B cell (primary cell): ENCODE data around the gene KISS1R. TPM values are rescaled to one million over a fixed set of nuclear protein-coding genes. Genes with fewer than 3 reads are reported as not detected.
A peak's percentile ranks its signal among the peaks of the same experiment; 100 is the strongest.

Source experiments
- ATAC-seq: fragments of 200-7000 bp; cut with Tn5 transposase; one replicate; pipeline ENCODE4 v1.10.0; 2021; ENCODE audit warnings: low read depth, mild to moderate bottlenecking, moderate number of reproducible peaks, moderate library complexity
- CTCF ChIA-PET: fragments of 350-600 bp; sonication (Branson Sonifier 250); formaldehyde crosslinking; loops from one replicate; lab custom pipeline; 2021; ENCODE audit warnings: antibody characterized with exemption, inconsistent platforms; lab: Charles Lee
- POLR2A ChIA-PET: fragments of 350-600 bp; sonication (Branson Sonifier 250); formaldehyde crosslinking; loops from one replicate; lab custom pipeline; 2021; ENCODE audit warnings: antibody characterized with exemption; lab: Charles Lee
- DNase-seq: peaks from one replicate; pipeline ENCODE4 v3.0.0; 2013
- H2AFZ ChIP-seq: 2 replicates; pipeline ENCODE4 v1.6.1; 2012; ENCODE audit warnings: mild to moderate bottlenecking, low read depth, low read length; ENCODE audit not compliant: insufficient read depth, poor library complexity, severe bottlenecking
- H3K27ac ChIP-seq, 2 donors: 1 replicate in 1 of 2; 2 replicates in 1 of 2; pipeline ENCODE4 v1.5.1; 2012 to 2013; ENCODE audit warnings: low read length in 2 of 2, mild to moderate bottlenecking in 2 of 2, moderate library complexity in 1 of 2
- H3K27me3 ChIP-seq, 4 experiments: fragments of 200-600 bp in 1 of 4; sonication (generic) in 1 of 4; replicated peaks in 1 of 4; 1 replicate in 2 of 4; 2 replicates in 2 of 4; pipeline versions ENCODE4 v1.6.1 to v1.7.0; 2013 to 2016; ENCODE audit warnings: low read length in 3 of 4, mild to moderate bottlenecking in 2 of 4, mixed read lengths in 1 of 4, moderate library complexity in 1 of 4; ENCODE audit not compliant: insufficient read depth in 4 of 4, control insufficient read depth in 3 of 4; ENCODE audit errors: control extremely low read depth in 1 of 4
- H3K36me3 ChIP-seq, 2 experiments: replicated peaks in 1 of 2; 1 replicate in 1 of 2; 2 replicates in 1 of 2; pipeline versions ENCODE4 v1.6.1 to v1.7.1; 2013; ENCODE audit warnings: low read length in 1 of 2; ENCODE audit not compliant: insufficient read depth in 2 of 2, control insufficient read depth in 1 of 2; ENCODE audit errors: control extremely low read depth in 1 of 2, extremely low read depth in 1 of 2
- H3K4me1 ChIP-seq, 2 donors: fragments of 200-600 bp in 1 of 2; sonication (generic) in 1 of 2; 1 replicate in 1 of 2; 2 replicates in 1 of 2; pipeline versions ENCODE4 v1.5.1 to v1.6.1; 2013 to 2017; ENCODE audit warnings: low read length in 2 of 2; ENCODE audit not compliant: control insufficient read depth in 2 of 2, insufficient read depth in 2 of 2
- H3K4me2 ChIP-seq: replicated peaks from 2 replicates; pipeline ENCODE3; 2012; ENCODE audit warnings: mild to moderate bottlenecking, low read depth, low read length; ENCODE audit not compliant: poor library complexity, severe bottlenecking
- H3K4me3 ChIP-seq, 5 experiments: fragments of 200-600 bp in 1 of 5; sonication (generic) in 1 of 5; 1 replicate in 3 of 5; 2 replicates in 2 of 5; pipeline versions ENCODE4 v1.5.1 to v1.7.0; 2011 to 2016; ENCODE audit warnings: low read length in 4 of 5, mild to moderate bottlenecking in 4 of 5, low read depth in 2 of 5, control low read depth in 1 of 5, moderate library complexity in 1 of 5; ENCODE audit not compliant: insufficient read depth in 1 of 5; ENCODE audit errors: control extremely low read depth in 1 of 5, extremely low read depth in 1 of 5
- H3K79me2 ChIP-seq: fragments of 200-600 bp; sonication (generic); one replicate; pipeline ENCODE4 v1.6.0; 2016; ENCODE audit warnings: low read length; ENCODE audit not compliant: control insufficient read depth, insufficient read depth
- H3K9ac ChIP-seq: fragments of 200-600 bp; sonication (generic); 2 replicates; pipeline ENCODE4 v1.6.1; 2017; ENCODE audit warnings: mild to moderate bottlenecking, low read length, moderate library complexity
- H3K9me3 ChIP-seq, 3 donors: one replicate each; pipeline versions ENCODE4 v1.6.1 to v1.7.1; 2013; ENCODE audit warnings: low read length in 2 of 3; ENCODE audit not compliant: control insufficient read depth in 2 of 3, insufficient read depth in 1 of 3; ENCODE audit errors: control extremely low read depth in 1 of 3
- H4K20me1 ChIP-seq: 2 replicates; pipeline ENCODE4 v1.6.0; 2012; ENCODE audit warnings: mild to moderate bottlenecking, low read length; ENCODE audit not compliant: insufficient read depth, control insufficient read depth, poor library complexity, severe bottlenecking
- H3K27ac Mint-ChIP-seq: one replicate; pipeline ENCODE4 v1.8.0; 2021; ENCODE audit warnings: mixed read lengths
- H3K27me3 Mint-ChIP-seq: one replicate; pipeline ENCODE4 v1.8.0; 2021; ENCODE audit warnings: mixed read lengths
- H3K4me1 Mint-ChIP-seq: one replicate; pipeline ENCODE4 v1.8.0; 2021; ENCODE audit warnings: mixed read lengths
- H3K4me3 Mint-ChIP-seq: one replicate; pipeline ENCODE4 v1.8.0; 2021; ENCODE audit warnings: mixed read lengths
- H3K9me3 Mint-ChIP-seq: one replicate; pipeline ENCODE4 v1.8.0; 2022; ENCODE audit warnings: mixed read lengths; ENCODE audit not compliant: insufficient read depth
- EZH2 ChIP-seq: IDR thresholded peaks from 2 replicates; pipeline ENCODE4 v1.6.1; 2012; ENCODE audit warnings: borderline replicate concordance, low read depth, mild to moderate bottlenecking, moderate library complexity, low read length; ENCODE audit not compliant: insufficient read depth, poor library complexity, severe bottlenecking
- WGBS: methylation state at CpG from one replicate; pipeline ENCODE4 v1.1.5; 2013; ENCODE audit warnings: missing lambda C conversion rate; ENCODE audit not compliant: insufficient coverage; 5-methylcytosine and 5-hydroxymethylcytosine counted together
- intact Hi-C: fragments of 100-400 bp; cut with micrococcal nuclease; formaldehyde crosslinking; loops from one replicate; pipeline ENCODE4 v1.10.0; 2022
- polyA plus RNA-seq: library from polyadenylated mRNA; depleted of rRNA; stranded (reverse); fragments of >200 nt; gene quantifications from 2 replicates; pipeline ENCODE4 v1.2.3, GENCODE V29; 2012
- total RNA-seq, 2 donors: library from RNA; stranded (reverse); fragments of 120-200 nt in 1 of 2; gene quantifications; 1 replicate in 1 of 2; 2 replicates in 1 of 2; pipeline versions ENCODE4 v1.2.3 to v1.2.4, GENCODE V29; 2013 to 2022
- TF ChIP-seq, protein P1 (sequence below): fragments of 200-600 bp; IDR thresholded peaks from one replicate; pipeline ENCODE4 v1.8.0; 2022; ENCODE audit warnings: antibody characterized with exemption, mild to moderate bottlenecking

The KISS1R gene
- total and polyA plus RNA-seq, 2 donors (not counting 1 experiment from before 2014, with no cell fraction given), result 0.79 to 1.3 TPM

DNA sequence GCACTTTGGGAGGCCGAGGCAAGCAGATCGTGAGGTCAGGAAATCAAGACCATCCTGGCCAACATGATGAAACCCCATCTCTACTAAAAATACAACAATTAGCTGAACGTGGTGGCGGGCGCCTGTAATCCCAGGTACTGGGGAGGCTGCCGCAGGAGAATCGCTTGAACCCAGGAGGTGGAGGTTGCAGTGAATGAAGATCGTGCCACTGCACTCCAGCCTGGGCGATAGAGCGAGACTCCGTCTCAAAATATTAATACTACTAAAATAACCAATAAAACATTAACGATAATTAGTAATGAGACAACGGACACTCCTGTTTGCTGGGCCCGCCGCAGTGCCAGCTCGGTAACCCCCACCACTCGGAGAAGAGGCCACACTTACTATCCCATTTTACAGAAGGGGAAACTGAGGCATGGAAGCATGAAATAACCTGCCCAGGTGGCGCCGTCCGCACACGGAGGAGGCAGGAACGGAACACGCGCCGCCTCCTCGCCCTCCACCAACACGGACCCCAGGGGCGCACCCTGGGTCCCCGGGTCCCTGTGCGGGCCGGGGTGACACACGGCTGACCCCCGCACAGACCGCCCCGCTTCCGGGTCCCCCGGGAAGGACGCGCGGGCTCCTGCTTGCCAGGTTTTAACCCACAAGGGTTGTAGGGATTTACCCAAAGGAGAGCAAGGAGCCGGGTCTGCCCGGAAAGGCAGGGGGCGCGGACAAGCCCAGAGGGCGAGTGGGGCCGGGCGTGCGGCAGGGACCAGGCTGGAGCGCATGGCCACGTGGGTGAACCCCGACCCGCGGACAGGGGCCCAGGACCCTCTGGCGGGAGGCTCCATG lies 5.7 kb upstream of the KISS1R start:
- H3K4me3 Mint-ChIP-seq, result peak overlapping the region; percentile 78
- Histone ChIP-seq H3K27me3 (peaks cover 0 to 9% (median 0%) of the 10 kb centered on the region in 4 experiments), H3K27ac (peak overlapping the region; percentile 50 to 81), H3K9me3 (peaks cover 0 to 10% (median 0%) of the 10 kb centered on the region in 3 donors), H3K36me3 (peaks cover 0 to 2% of the 10 kb centered on the region in 2 experiments), H3K4me2 (peak overlapping the region; percentile 54), H4K20me1 (no peaks in the 10 kb centered on the region), H2AFZ (no peak overlapping the region), H3K79me2 (peaks cover 63% of the 10 kb centered on the region), H3K4me1 (peaks cover 48 to 63% of the 10 kb centered on the region in 2 donors), H3K9ac (no peak overlapping the region), H3K4me3 (peak overlapping the region in 2 of 5 experiments; percentile 20 to 26)
- TF ChIP-seq, protein P1, sequence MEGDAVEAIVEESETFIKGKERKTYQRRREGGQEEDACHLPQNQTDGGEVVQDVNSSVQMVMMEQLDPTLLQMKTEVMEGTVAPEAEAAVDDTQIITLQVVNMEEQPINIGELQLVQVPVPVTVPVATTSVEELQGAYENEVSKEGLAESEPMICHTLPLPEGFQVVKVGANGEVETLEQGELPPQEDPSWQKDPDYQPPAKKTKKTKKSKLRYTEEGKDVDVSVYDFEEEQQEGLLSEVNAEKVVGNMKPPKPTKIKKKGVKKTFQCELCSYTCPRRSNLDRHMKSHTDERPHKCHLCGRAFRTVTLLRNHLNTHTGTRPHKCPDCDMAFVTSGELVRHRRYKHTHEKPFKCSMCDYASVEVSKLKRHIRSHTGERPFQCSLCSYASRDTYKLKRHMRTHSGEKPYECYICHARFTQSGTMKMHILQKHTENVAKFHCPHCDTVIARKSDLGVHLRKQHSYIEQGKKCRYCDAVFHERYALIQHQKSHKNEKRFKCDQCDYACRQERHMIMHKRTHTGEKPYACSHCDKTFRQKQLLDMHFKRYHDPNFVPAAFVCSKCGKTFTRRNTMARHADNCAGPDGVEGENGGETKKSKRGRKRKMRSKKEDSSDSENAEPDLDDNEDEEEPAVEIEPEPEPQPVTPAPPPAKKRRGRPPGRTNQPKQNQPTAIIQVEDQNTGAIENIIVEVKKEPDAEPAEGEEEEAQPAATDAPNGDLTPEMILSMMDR, result no peak
- TF ChIP-seq EZH2, result no peak
- no peak for ATAC-seq
- peaks cover 3% of the 10 kb centered on the region for H3K27me3 Mint-ChIP-seq
- intact Hi-C loops, result no loop called here
- H3K4me1 Mint-ChIP-seq, result peaks cover 42% of the 10 kb centered on the region
- 87% methylated on average over 34 of the region's 54 CpGs for WGBS
- ChIA-PET POLR2A (interaction anchor here (1.1 kb wide), 1 partner anchor 72 kb away, joined by 3 read pairs; no protein-coding TSS in a partner anchor), CTCF (interaction anchor here (6.3 kb wide), 1 partner anchor 48 kb away, joined by 46 read pairs; no protein-coding TSS in a partner anchor)
- no peaks in the 10 kb centered on the region for H3K9me3 Mint-ChIP-seq
- H3K27ac Mint-ChIP-seq, result peak overlapping the region; percentile 88
- DNase-seq, result no peak
